Panc1 (cell line): ENCODE measurements around the gene MIPOL1. TPM values are rescaled to one million over a fixed set of nuclear protein-coding genes. Genes with fewer than 3 reads are reported as not detected.

Experiments used
- ATAC-seq: fragments of 200-7000 bp; cut with Tn5 transposase; 2 replicates; pipeline ENCODE4 v1.9.1; 2020; ENCODE audit warnings: mild to moderate bottlenecking, moderate library complexity
- BruUV-seq: library from RNA; stranded (reverse); fragments of 400-500 nt; replicated peaks from 2 replicates; lab custom pipeline; 2021; lab: Mats Ljungman, UMichigan
- CTCF ChIA-PET: fragments of 300-600 bp; sonication (Branson Sonifier 250); formaldehyde crosslinking; loops from one replicate; lab custom pipeline; 2022; ENCODE audit warnings: antibody characterized with exemption; lab: Charles Lee
- POLR2A ChIA-PET: fragments of 300-600 bp; sonication (Branson Sonifier 250); formaldehyde crosslinking; loops from one replicate; lab custom pipeline; 2022; ENCODE audit warnings: antibody characterized with exemption; lab: Charles Lee
- DNase-seq: peaks from one replicate; pipeline ENCODE4 v3.0.0-alpha.2; 2010; ENCODE audit warnings: low read depth, low spot score
- H3K27ac ChIP-seq: 2 replicates; pipeline ENCODE4 v1.5.1; 2011; ENCODE audit warnings: mild to moderate bottlenecking, low read length, inconsistent platforms
- H3K27me3 ChIP-seq: fragments of 200-500 bp; sonication (Bioruptor generic); 2 replicates; pipeline ENCODE4 v1.6.0; 2014; ENCODE audit warnings: low read length, inconsistent platforms; ENCODE audit not compliant: control insufficient read depth, insufficient read depth
- H3K36me3 ChIP-seq: fragments of 200-500 bp; sonication (Bioruptor generic); 2 replicates; pipeline ENCODE4 v1.5.1; 2014; ENCODE audit warnings: inconsistent platforms, mild to moderate bottlenecking, low read length, moderate library complexity; ENCODE audit not compliant: control insufficient read depth, insufficient read depth
- H3K4me1 ChIP-seq: 2 replicates; pipeline ENCODE4 v1.5.1; 2011; ENCODE audit warnings: inconsistent platforms, mild to moderate bottlenecking, low read length, moderate library complexity; ENCODE audit not compliant: control insufficient read depth, insufficient read depth
- H3K4me3 ChIP-seq, 2 experiments: 2 replicates each; pipeline ENCODE4 v1.5.1; 2011 to 2012; ENCODE audit warnings: low read depth in 2 of 2, low read length in 2 of 2, mild to moderate bottlenecking in 2 of 2, inconsistent platforms in 1 of 2, moderate library complexity in 1 of 2
- H3K9me3 ChIP-seq: fragments of 200-500 bp; sonication (Bioruptor generic); 2 replicates; pipeline ENCODE4 v1.5.1; 2014; ENCODE audit warnings: low read depth, mild to moderate bottlenecking, inconsistent platforms, low read length, moderate library complexity; ENCODE audit not compliant: control insufficient read depth, insufficient read depth
- CTCF ChIP-seq: fragments of 450-650 bp; IDR thresholded peaks from 2 replicates; pipeline ENCODE4 v1.5.1; 2017; ENCODE audit warnings: mild to moderate bottlenecking
- POLR2AphosphoS5 ChIP-seq: IDR thresholded peaks from 2 replicates; pipeline ENCODE4 v1.6.1; 2012; ENCODE audit warnings: mild to moderate bottlenecking, low read depth, low read length, moderate library complexity
- REST ChIP-seq, 2 experiments: IDR thresholded peaks; 2 replicates each; pipeline ENCODE4 v1.6.1; 2011 to 2012; ENCODE audit warnings: low read depth in 2 of 2, control low read depth in 1 of 2, low read length in 1 of 2, mild to moderate bottlenecking in 1 of 2, moderate library complexity in 1 of 2; ENCODE audit not compliant: insufficient read depth in 1 of 2
- SIN3A ChIP-seq: IDR thresholded peaks from 2 replicates; pipeline ENCODE4 v1.6.1; 2012; ENCODE audit warnings: low read depth, mild to moderate bottlenecking, low read length, moderate library complexity, borderline replicate concordance; ENCODE audit not compliant: insufficient read depth
- TCF7L2 ChIP-seq: IDR thresholded peaks from 2 replicates; pipeline ENCODE4 v1.6.1; 2011; ENCODE audit warnings: mild to moderate bottlenecking, low read depth, low read length, inconsistent platforms
- in situ Hi-C: cut with HindIII; loops from 2 replicates; pipeline ENCODE4 v1.10.0; 2016; ENCODE audit warnings: low sequenced_read_pairs, low pct_unique_long_range_greater_than_20kb
- intact Hi-C: fragments of 100-400 bp; cut with micrococcal nuclease; formaldehyde crosslinking; loops from one replicate; pipeline ENCODE4 v1.10.0; 2022; ENCODE audit not compliant: unreplicated experiment
- total RNA-seq: library from RNA; stranded (reverse); gene quantifications from one replicate; pipeline ENCODE4 v1.2.1, GENCODE V29; 2021; ENCODE audit not compliant: unreplicated experiment

Gene MIPOL1
- total RNA-seq, 1 experiment from 2014 or later: 12.8 TPM

- no TSS peak for BruUV-seq
- no peaks in the 10 kb centered on the region for H3K4me1 ChIP-seq
- intact Hi-C loops: no loop called here
- DNase-seq: no peak
- H3K36me3 ChIP-seq: no peaks in the 10 kb centered on the region
- CTCF ChIA-PET: no interaction called here
- POLR2A ChIA-PET: interaction anchor here (0.6 kb wide), 1 partner anchor 215 kb away, joined by 3 read pairs; no protein-coding TSS in a partner anchor
- no peak overlapping the region for H3K27ac ChIP-seq
- in situ Hi-C loops: no loop called here
- H3K27me3 ChIP-seq: no peaks in the 10 kb centered on the region
- ATAC-seq: no peak
- no peaks in the 10 kb centered on the region for H3K9me3 ChIP-seq
- H3K4me3 ChIP-seq: no peak overlapping the region
- TF ChIP-seq REST (IDR thresholded peaks at IDR 0.05; ENCODE audit: insufficient read depth in 1 of 2, low read depth in 2 of 2, low read length in 1 of 2) (no peak), SIN3A (no peak)
Observed at GRCh38 chr14:37417151-37417550, 219.4 kb downstream of the MIPOL1 start.

- ATAC-seq (no peak), DNase-seq (no peak)
- TF ChIP-seq CTCF: no peak
- TF ChIP-seq REST (IDR thresholded peaks at IDR 0.05; ENCODE audit: insufficient read depth in 1 of 2, low read depth in 2 of 2, low read length in 1 of 2): no peak
- TF ChIP-seq TCF7L2: no peak
- no peak for TF ChIP-seq SIN3A
- no peak for TF ChIP-seq POLR2AphosphoS5
- Histone ChIP-seq H3K4me3 (no peak overlapping the region), H3K36me3 (no peaks in the 10 kb centered on the region), H3K4me1 (no peaks in the 10 kb centered on the region), H3K27me3 (no peaks in the 10 kb centered on the region), H3K27ac (no peak overlapping the region), H3K9me3 (no peaks in the 10 kb centered on the region)
- POLR2A ChIA-PET: interaction anchor here (0.6 kb wide), 1 partner anchor 215 kb away, joined by 3 read pairs; no protein-coding TSS in a partner anchor
- intact Hi-C loops (no loop called here), in situ Hi-C loops (no loop called here)
- no TSS peak for BruUV-seq
- CTCF ChIA-PET: interaction anchor here (0.5 kb wide), 1 partner anchor 195 kb away, joined by 5 read pairs; no protein-coding TSS in a partner anchor
Observed at GRCh38 chr14:37417833-37418232, 220.1 kb downstream of the MIPOL1 start.
